Measurements from ENCODE around the gene APP.

APP gene

DNA sequence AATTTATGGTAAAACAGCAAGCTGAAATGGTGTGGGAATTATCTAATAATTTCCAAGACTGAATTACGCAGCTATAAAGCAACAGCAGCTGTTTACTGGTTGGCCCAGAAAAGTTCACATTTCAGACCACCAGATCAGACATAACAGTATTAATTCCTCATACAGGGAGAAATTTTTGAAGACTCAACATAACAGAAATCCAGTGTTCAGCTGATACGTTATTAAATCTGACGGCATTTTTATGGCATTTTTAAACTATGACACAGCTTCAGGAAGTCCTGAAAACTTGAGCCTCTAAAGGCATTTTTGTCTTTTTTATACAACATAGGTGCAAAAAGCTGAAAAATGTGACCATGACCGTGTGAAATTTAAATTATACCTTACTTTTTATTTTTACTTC lies 91.2 kb downstream of the APP start:
- no peaks in the 10 kb centered on the region; the same call in 1 of the 2 replicates for H3K9me3 ChIP-seq (ENCODE audit: insufficient read depth, low read depth, low read length)
- H3K9me2 ChIP-seq (replicated peaks; ENCODE audit: low read depth, low read length): no peaks in the 10 kb centered on the region
- H3K9ac ChIP-seq (ENCODE audit: low read depth, low read length, poor library complexity, severe bottlenecking): no peak overlapping the region
- no peaks in the 10 kb centered on the region for H3K4me1 ChIP-seq (ENCODE audit: insufficient read depth, low read length, poor library complexity, severe bottlenecking)
- no peaks in the 10 kb centered on the region for H4K20me1 ChIP-seq (ENCODE audit: insufficient read depth, low read length, poor library complexity, severe bottlenecking)
- no peak overlapping the region for H3K4me3 ChIP-seq (ENCODE audit: low read length, poor library complexity, severe bottlenecking)
- H2AFZ ChIP-seq (ENCODE audit: low read length): no peak overlapping the region
- no peak overlapping the region for H3K4me2 ChIP-seq (ENCODE audit: low read depth, low read length, poor library complexity, severe bottlenecking)
- H3K36me3 ChIP-seq (ENCODE audit: insufficient read depth, low read length): no peaks in the 10 kb centered on the region
- H3K79me2 ChIP-seq (ENCODE audit: insufficient read depth, low read length): no peaks in the 10 kb centered on the region
- TF ChIP-seq, protein P1, sequence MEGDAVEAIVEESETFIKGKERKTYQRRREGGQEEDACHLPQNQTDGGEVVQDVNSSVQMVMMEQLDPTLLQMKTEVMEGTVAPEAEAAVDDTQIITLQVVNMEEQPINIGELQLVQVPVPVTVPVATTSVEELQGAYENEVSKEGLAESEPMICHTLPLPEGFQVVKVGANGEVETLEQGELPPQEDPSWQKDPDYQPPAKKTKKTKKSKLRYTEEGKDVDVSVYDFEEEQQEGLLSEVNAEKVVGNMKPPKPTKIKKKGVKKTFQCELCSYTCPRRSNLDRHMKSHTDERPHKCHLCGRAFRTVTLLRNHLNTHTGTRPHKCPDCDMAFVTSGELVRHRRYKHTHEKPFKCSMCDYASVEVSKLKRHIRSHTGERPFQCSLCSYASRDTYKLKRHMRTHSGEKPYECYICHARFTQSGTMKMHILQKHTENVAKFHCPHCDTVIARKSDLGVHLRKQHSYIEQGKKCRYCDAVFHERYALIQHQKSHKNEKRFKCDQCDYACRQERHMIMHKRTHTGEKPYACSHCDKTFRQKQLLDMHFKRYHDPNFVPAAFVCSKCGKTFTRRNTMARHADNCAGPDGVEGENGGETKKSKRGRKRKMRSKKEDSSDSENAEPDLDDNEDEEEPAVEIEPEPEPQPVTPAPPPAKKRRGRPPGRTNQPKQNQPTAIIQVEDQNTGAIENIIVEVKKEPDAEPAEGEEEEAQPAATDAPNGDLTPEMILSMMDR (conservative IDR thresholded peaks at IDR 0.05; ENCODE audit: low read length): no peak
- H3F3A ChIP-seq (ENCODE audit: low read depth): no peaks in the 10 kb centered on the region
- H3K27me3 ChIP-seq (ENCODE audit: insufficient read depth, low read length, poor library complexity, severe bottlenecking): no peaks in the 10 kb centered on the region

DNA sequence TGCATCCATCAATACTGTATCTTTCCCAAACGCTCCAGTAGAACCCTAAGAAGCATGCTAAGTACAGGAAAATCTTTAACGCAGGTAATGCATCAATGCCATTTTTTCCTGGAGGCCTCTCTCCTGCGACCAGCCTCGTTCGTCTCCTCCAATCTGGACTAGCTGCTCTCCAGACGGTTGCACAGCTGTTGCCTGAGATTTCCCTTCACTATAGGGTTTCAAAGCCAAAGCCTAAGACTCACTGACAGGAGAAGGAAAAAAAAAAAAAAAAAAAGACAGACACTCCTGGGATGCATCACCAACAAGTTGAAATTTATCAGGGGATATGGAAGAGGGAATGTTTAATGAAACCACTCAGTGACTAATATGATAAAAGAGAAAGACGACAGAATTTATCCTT lies 93.0 kb downstream of the APP start:
- Histone ChIP-seq H3K4me3 (ENCODE audit: low read length, poor library complexity, severe bottlenecking) (no peak overlapping the region), H3K9ac (ENCODE audit: low read depth, low read length, poor library complexity, severe bottlenecking) (no peak overlapping the region), H3K4me1 (ENCODE audit: insufficient read depth, low read length, poor library complexity, severe bottlenecking) (no peaks in the 10 kb centered on the region), H3K9me2 (replicated peaks; ENCODE audit: low read depth, low read length) (no peaks in the 10 kb centered on the region), H3K9me3 (ENCODE audit: insufficient read depth, low read depth, low read length) (no peaks in the 10 kb centered on the region), H3F3A (ENCODE audit: low read depth) (no peaks in the 10 kb centered on the region), H3K36me3 (ENCODE audit: insufficient read depth, low read length) (no peaks in the 10 kb centered on the region), H2AFZ (ENCODE audit: low read length) (no peak overlapping the region), H4K20me1 (ENCODE audit: insufficient read depth, low read length, poor library complexity, severe bottlenecking) (no peaks in the 10 kb centered on the region), H3K79me2 (ENCODE audit: insufficient read depth, low read length) (no peaks in the 10 kb centered on the region), H3K27me3 (ENCODE audit: insufficient read depth, low read length, poor library complexity, severe bottlenecking) (no peaks in the 10 kb centered on the region), H3K4me2 (ENCODE audit: low read depth, low read length, poor library complexity, severe bottlenecking) (no peak overlapping the region)
- TF ChIP-seq EZH2phosphoT487 (IDR thresholded peaks at IDR 0.05; ENCODE audit: borderline replicate concordance): no peak
- TF ChIP-seq, protein P1 (conservative IDR thresholded peaks at IDR 0.05; ENCODE audit: low read length): no peak

GRCh38 chr21:26072666-26073615 lies 97.6 kb downstream of the APP start:
- H3K9ac ChIP-seq (ENCODE audit: low read depth, low read length, poor library complexity, severe bottlenecking): no peak overlapping the region
- no peaks in the 10 kb centered on the region for H3K36me3 ChIP-seq (ENCODE audit: insufficient read depth, low read length)
- H3K4me2 ChIP-seq (ENCODE audit: low read depth, low read length, poor library complexity, severe bottlenecking): no peak overlapping the region
- H3K27me3 ChIP-seq (ENCODE audit: insufficient read depth, low read length, poor library complexity, severe bottlenecking): no peaks in the 10 kb centered on the region
- no peaks in the 10 kb centered on the region for H3F3A ChIP-seq (ENCODE audit: low read depth)
- H3K4me1 ChIP-seq (ENCODE audit: insufficient read depth, low read length, poor library complexity, severe bottlenecking): no peaks in the 10 kb centered on the region
- no peaks in the 10 kb centered on the region for H3K79me2 ChIP-seq (ENCODE audit: insufficient read depth, low read length)
- H3K9me3 ChIP-seq (ENCODE audit: insufficient read depth, low read depth, low read length): no peaks in the 10 kb centered on the region
- TF ChIP-seq, protein P1 (conservative IDR thresholded peaks at IDR 0.05; ENCODE audit: low read length): no peak
- TF ChIP-seq EZH2phosphoT487 (IDR thresholded peaks at IDR 0.05; ENCODE audit: borderline replicate concordance): no peak
- no peaks in the 10 kb centered on the region for H3K9me2 ChIP-seq (replicated peaks; ENCODE audit: low read depth, low read length)
- no peak overlapping the region for H2AFZ ChIP-seq (ENCODE audit: low read length)
- no peak overlapping the region for H3K4me3 ChIP-seq (ENCODE audit: low read length, poor library complexity, severe bottlenecking)
- no peaks in the 10 kb centered on the region for H4K20me1 ChIP-seq (ENCODE audit: insufficient read depth, low read length, poor library complexity, severe bottlenecking)

All from Loucy (cell line).